ENCODE data around the gene VAC14. TPM values are rescaled to one million over a fixed set of nuclear protein-coding genes. Genes with fewer than 3 reads are reported as not detected.

VAC14 gene
- total RNA-seq, 1 donor from 2014 or later, result 21.0 TPM

GRCh38 chr16:70665113-70665694 is 135.8 kb downstream of the VAC14 start:
- peaks cover 70% of the 10 kb centered on the region for H3K36me3 ChIP-seq
- H3K4me1 ChIP-seq, result peaks cover 30% of the 10 kb centered on the region
- DNase-seq, result no peak
- no peak overlapping the region for H3K27ac ChIP-seq (replicated peaks)
- intact Hi-C loops (cut with micrococcal nuclease), result no loop called here
- TF ChIP-seq CTCF (IDR thresholded peaks at IDR 0.05; ENCODE audit: borderline replicate concordance), result no peak
- peaks cover 4% of the 10 kb centered on the region for H3K9me3 ChIP-seq (replicated peaks)
- no peak overlapping the region for H3K4me3 ChIP-seq
- H3K27me3 ChIP-seq (ENCODE audit: low read depth), result no peaks in the 10 kb centered on the region

GRCh38 chr16:70664325-70665112 is 136.4 kb downstream of the VAC14 start:
- no peak for TF ChIP-seq CTCF (IDR thresholded peaks at IDR 0.05; ENCODE audit: borderline replicate concordance)
- peaks cover 30% of the 10 kb centered on the region for H3K4me1 ChIP-seq
- DNase-seq, result no peak
- H3K27ac ChIP-seq (replicated peaks), result no peak overlapping the region
- peaks cover 63% of the 10 kb centered on the region for H3K36me3 ChIP-seq
- H3K27me3 ChIP-seq (ENCODE audit: low read depth), result no peaks in the 10 kb centered on the region
- H3K4me3 ChIP-seq, result no peak overlapping the region
- H3K9me3 ChIP-seq (replicated peaks), result peaks cover 4% of the 10 kb centered on the region
- intact Hi-C loops (cut with micrococcal nuclease), result no loop called here

GRCh38 chr16:70663524-70664324 is 137.2 kb downstream of the VAC14 start:
- TF ChIP-seq CTCF (IDR thresholded peaks at IDR 0.05; ENCODE audit: borderline replicate concordance), result no peak
- Histone ChIP-seq H3K36me3 (peaks cover 55% of the 10 kb centered on the region), H3K4me1 (peaks cover 30% of the 10 kb centered on the region), H3K9me3 (replicated peaks) (no peaks in the 10 kb centered on the region), H3K27me3 (ENCODE audit: low read depth) (no peaks in the 10 kb centered on the region), H3K27ac (replicated peaks) (no peak overlapping the region), H3K4me3 (no peak overlapping the region)
- no peak for DNase-seq
- intact Hi-C loops (cut with micrococcal nuclease), result no loop called here

- H3K4me3 ChIP-seq, result no peak overlapping the region
- peaks cover 27% of the 10 kb centered on the region for H3K4me1 ChIP-seq
- intact Hi-C loops (cut with micrococcal nuclease), result no loop called here
- no peak overlapping the region for H3K27ac ChIP-seq (replicated peaks)
- no peaks in the 10 kb centered on the region for H3K27me3 ChIP-seq (ENCODE audit: low read depth)
- peaks cover 48% of the 10 kb centered on the region for H3K36me3 ChIP-seq
- no peaks in the 10 kb centered on the region for H3K9me3 ChIP-seq (replicated peaks)
- DNase-seq, result no peak
- TF ChIP-seq CTCF (IDR thresholded peaks at IDR 0.05; ENCODE audit: borderline replicate concordance), result no peak
These were observed 137.9 kb downstream of the VAC14 start for GRCh38 chr16:70662991-70663523.

- H3K4me3 ChIP-seq, result no peak overlapping the region
- H3K27me3 ChIP-seq (ENCODE audit: low read depth), result no peaks in the 10 kb centered on the region
- peaks cover 47% of the 10 kb centered on the region for H3K36me3 ChIP-seq
- no peak for TF ChIP-seq CTCF (IDR thresholded peaks at IDR 0.05; ENCODE audit: borderline replicate concordance)
- no peak overlapping the region for H3K27ac ChIP-seq (replicated peaks)
- intact Hi-C loops (cut with micrococcal nuclease), result no loop called here
- peaks cover 22% of the 10 kb centered on the region for H3K4me1 ChIP-seq
- no peak for DNase-seq
- H3K9me3 ChIP-seq (replicated peaks), result no peaks in the 10 kb centered on the region
These were observed 138.9 kb downstream of the VAC14 start for GRCh38 chr16:70661918-70662641.
